ENCODE data around the gene HOXB3.
A peak's percentile ranks its signal among the peaks of the same experiment; 100 is the strongest.

HOXB3 gene

GRCh38 chr17:48604770-48605329 lies 14.8 kb upstream of the HOXB3 start, which contains the start of gene HOXB6 (continued):
- TF ChIP-seq GLI2 (tag by site-specific recombination; IDR thresholded peaks at IDR 0.05; ENCODE audit: borderline replicate concordance, low read depth) (no peak), ZNF624 (tag by site-specific recombination; IDR thresholded peaks at IDR 0.05) (peak; percentile 37; the same call in 1 of the 2 replicates), ZNF114 (tag by site-specific recombination; IDR thresholded peaks at IDR 0.05) (no peak), ZNF629 (tag by site-specific recombination; IDR thresholded peaks at IDR 0.05) (no peak), SETDB1 (IDR thresholded peaks at IDR 0.05; ENCODE audit: insufficient read length, low read length) (no peak), ZNF701 (tag by site-specific recombination; IDR thresholded peaks at IDR 0.05) (no peak), YY2 (tag by site-specific recombination; IDR thresholded peaks at IDR 0.05) (no peak; the same call in 1 of the 2 replicates), ZNF558 (tag by site-specific recombination; IDR thresholded peaks at IDR 0.05) (no peak), ZNF621 (tag by site-specific recombination; IDR thresholded peaks at IDR 0.05) (no peak), ZBTB44 (tag by site-specific recombination; IDR thresholded peaks at IDR 0.05) (peak; percentile 71), ZNF530 (tag by site-specific recombination; IDR thresholded peaks at IDR 0.05; ENCODE audit: low read depth) (no peak), ZNF394 (tag by site-specific recombination; IDR thresholded peaks at IDR 0.05; ENCODE audit: borderline replicate concordance) (no peak), FEZF1 (tag by site-specific recombination; IDR thresholded peaks at IDR 0.05) (no peak), ZNF23 (tag by site-specific recombination; IDR thresholded peaks at IDR 0.05; ENCODE audit: borderline replicate concordance) (no peak), ZNF214 (tag by site-specific recombination; IDR thresholded peaks at IDR 0.05; ENCODE audit: borderline replicate concordance) (no peak), TCF7L2 (IDR thresholded peaks at IDR 0.05; ENCODE audit: borderline replicate concordance, low read depth, low read length) (no peak), ZNF121 (tag by site-specific recombination; IDR thresholded peaks at IDR 0.05) (no peak), PRDM4 (tag by site-specific recombination; IDR thresholded peaks at IDR 0.05) (0 out of 2 replicates have a peak, but pooled peaks have one; percentile 9), MEIS1 (CRISPR knock-in tag; IDR thresholded peaks at IDR 0.05; ENCODE audit: borderline replicate concordance) (no peak), ZNF501 (tag by site-specific recombination; IDR thresholded peaks at IDR 0.05) (no peak), ZNF704 (tag by site-specific recombination; IDR thresholded peaks at IDR 0.05) (no peak), KLF10 (tag by site-specific recombination; IDR thresholded peaks at IDR 0.05) (no peak), ZFHX2 (tag by site-specific recombination; conservative IDR thresholded peaks at IDR 0.05) (no peak), ZNF660 (tag by site-specific recombination; IDR thresholded peaks at IDR 0.05) (no peak), ZBTB10 (tag by site-specific recombination; IDR thresholded peaks at IDR 0.05) (peak; percentile 83), SCRT2 (tag by site-specific recombination; IDR thresholded peaks at IDR 0.05) (no peak), ZBTB6 (tag by site-specific recombination; IDR thresholded peaks at IDR 0.05) (peak; percentile 24; the same call in 1 of the 2 replicates), ZBTB11 (tag by site-specific recombination; conservative IDR thresholded peaks at IDR 0.05; ENCODE audit: low read depth) (no peak)

All from HEK293 (cell line).